Activated CD4-positive, CD25-positive, alpha-beta regulatory T cell treated with anti-CD3 and anti-CD28 coated beads, Interleukin-2, amount 50 U/mL, for 16 hours (primary cell): Measurements from ENCODE around the gene ANGPTL7.
"Not testable (repeated sequence)": the region's sequence is repeated elsewhere in the genome, so short reads cannot be mapped to it uniquely, and the experiment has no call there.

Source experiments
- DNase-seq: peaks from one replicate; pipeline ENCODE4 v3.0.0-alpha.2; 2020; ENCODE audit warnings: low read depth, low spot score

The ANGPTL7 gene

DNA sequence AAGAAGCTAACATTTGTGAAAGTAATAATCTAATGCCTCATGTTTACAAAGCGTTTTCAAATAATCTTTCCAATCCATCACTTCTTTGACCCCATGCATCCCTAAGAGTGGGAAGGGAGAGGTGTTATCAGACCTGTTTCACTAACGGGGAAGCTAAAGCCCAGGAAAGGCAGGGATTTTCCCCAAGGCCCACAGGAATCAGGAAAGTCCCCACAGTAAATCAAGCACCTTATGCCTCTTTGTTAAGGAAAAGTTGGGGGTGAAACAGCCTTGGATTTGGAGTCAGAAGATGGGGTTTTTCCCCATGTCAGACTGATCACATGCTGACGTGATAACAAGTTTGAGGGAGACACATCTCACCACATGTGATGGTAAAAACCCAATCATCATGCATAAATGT lies 20.0 kb upstream of the ANGPTL7 start:
- no peak for DNase-seq

DNA sequence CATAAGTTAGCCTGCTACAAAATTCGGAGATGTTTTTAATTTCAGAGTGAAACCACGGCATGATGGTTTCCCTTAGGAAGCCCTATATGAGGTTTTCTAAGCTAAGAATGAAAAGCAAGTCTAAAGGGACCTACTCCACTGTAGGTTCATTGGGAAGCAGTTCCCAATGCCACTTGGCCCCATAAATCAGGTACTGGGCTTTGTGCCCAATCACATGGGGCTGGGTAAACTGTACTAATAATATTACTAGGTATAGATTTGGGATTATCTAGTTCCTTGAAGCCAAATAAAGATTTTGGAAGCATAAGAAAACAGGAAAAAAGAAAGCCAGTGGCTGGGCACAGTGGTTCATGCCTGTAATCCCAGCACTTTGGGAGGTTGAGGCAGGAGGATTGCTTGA lies 19.1 kb upstream of the ANGPTL7 start:
- no peak for DNase-seq

DNA sequence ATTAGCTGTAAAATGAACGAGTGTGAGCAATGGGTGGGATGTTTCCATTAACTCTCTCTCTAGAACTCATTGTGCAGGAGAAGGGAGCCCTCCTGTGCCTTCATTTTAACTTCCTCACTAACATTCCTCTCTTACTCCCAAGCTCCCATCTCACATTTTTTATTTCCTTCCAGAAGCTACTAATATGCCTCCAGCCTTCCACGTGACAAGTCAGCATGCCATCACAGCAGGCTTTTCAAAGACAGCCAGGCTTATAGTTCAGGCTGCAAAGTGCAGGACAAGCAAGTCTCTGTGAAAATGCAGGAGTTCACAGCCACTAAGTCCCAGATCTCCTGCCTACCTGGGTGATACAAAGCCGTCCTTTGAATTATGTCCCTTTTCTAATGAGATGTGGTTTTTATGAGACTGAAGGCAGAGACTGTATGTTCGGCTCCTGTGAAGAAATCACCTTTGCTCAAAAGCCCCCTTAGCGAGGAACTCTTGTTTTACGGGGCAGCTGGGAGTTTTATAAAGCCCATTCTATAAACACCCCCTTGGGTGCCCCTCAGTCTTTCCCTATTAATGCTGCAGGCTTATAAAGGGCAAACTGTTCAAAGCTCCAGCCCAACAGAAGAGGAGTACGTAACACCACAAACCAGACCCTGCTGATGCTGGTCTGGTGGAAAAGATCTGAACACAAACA lies 14.8 kb upstream of the ANGPTL7 start:
- DNase-seq, result no peak

DNA sequence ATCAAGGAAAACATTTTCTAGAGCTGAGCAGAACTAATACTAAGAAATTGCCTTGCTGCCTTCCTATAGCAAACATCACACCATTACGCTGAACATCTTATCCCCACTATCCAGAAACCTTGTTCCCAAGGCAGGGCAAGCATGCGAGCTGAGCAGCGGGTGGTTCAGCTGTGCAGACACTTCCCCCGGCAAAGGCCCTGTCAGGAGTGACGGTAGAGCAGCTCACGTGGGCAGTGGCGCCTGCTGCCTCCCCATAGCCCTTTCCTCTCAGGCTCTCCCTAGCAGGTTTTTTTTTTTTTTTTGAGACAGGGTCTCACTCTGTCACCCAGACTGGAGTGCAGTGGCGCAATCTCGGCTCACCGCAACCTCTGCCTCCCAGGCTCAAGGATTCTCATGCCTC lies 13.7 kb upstream of the ANGPTL7 start:
- no peak for DNase-seq

DNA sequence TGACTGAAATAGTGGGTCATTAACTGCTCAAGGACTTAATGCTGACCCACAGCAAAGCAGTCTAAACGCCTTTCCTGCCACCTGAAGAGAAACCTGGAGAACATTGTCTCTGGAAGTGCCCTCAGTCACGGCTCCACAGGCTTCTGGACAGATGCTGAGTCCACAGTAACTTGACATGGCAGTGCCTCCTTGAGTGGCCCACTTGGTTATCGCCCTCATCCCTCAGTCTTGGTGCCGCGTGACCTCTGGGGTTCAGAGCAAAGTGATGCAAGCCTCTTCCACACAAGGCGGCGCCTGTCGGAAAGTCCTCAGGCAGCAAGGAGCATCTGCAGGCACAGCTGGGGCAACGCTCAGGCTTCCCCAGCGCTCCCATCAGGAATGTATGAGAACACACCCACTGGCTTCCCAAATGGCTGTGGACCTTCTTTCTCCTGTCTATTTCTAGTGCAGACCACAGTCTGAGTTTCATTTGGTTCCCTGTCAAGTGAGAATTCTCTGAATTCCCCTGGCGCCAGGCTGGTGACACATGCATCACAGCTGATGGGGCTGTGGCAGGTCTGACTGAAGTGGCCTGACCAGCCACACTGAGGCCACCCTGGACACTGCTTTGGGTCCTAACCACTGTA lies 13.0 kb upstream of the ANGPTL7 start:
- DNase-seq, result no peak

DNA sequence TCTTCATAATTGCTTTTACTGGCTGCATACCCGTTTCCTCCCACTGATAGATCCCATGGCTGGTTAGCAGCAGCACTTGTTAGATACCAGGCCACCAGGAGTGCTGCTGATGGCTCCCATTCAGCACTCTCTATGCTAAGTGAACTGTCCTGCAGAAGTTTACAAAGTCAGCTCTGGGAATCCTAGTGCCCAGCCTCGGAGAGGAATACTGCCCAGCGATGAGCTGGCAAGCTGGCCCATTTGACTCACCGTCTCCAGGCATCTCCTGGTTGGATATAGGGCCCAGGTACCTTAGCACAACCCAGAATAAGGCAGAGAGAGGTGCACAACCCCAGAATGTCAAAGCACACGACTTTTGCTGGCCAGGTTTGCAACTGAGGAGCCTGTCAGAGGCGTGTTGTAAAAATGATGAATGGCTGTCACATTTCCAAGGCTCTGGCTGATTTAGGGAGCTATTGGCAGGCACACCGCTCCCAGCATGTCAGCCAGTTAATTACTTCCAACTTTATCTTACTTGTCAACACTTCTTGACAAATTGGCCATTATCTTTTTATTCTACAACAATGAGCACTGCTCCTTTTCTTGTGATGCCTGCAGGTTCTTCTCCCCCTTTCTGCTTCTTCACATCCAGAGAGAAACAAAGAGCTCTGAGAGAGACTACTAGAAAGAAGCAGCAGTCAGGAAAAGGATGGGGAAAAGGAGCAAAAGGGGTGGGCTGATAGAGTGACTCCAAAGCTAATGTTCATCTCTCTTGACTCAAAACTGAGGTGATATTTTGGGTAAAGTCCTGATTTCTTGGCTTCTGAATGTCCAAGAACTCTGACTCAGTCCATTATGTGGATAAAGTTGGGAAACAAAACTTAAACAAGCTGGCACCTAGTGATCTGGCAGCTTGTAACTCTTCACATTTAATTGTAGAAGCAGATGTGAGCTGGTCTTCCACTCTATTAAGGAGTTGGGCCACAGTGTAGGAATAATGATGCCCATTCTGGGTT lies 10.8 kb upstream of the ANGPTL7 start:
- no peak for DNase-seq

DNA sequence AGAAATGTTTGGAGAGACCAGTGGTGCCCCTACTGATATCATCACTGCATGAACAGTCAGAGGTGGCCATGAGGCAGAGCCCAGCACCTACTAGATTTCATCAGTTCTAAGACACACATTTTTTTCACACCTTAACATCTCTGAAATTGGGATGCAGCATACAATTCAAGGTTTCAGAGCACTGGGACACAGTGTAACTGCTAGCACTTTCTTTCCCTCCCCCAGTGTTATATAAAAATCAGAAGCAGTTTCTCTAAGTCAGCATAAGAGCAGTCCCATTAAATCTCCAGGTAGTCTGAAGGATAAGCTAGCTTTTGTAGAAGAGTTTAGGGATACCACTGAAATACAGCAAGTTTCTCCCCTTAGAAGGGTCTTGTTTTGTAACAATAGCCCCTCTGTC lies 10.0 kb upstream of the ANGPTL7 start:
- DNase-seq, result no peak

DNA sequence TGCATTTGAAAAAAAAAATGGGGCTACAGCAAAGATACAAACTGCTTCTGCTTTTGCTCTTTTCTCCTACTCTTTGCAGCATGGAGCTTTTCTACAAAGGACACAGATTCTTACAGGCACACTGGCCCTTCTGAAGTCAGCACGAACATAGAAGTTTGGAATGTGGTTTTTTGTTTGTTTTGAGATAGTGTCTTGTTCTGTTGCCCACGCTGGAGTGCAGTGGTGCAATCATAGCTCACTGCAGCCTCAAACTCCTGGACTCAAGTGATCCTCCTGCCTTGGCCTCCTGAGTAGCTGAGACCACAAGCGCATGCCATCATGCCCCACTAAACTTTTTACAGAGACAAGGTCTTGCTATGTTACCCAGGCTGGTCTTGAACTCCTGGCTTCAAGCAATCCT lies 9.4 kb upstream of the ANGPTL7 start:
- DNase-seq, result not testable (repeated sequence)

DNA sequence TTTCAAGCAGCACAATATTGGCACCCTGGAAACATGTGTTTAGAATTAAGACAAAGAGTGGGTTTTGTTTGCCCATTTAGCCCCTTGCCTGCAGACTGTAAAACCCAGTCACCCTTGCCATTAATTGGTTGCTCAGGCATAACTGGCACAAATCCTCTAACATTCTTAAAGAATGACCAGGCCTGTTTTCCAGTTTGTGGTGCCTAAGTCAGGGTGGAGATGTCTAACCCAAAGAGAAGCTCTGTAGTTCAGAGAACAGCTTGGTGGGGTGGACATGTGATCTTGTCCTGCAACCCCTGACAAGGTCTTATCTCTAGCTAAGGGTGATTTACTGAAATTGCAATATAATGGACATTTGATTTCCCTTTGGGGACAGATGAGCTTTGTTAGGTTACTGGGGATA lies 8.8 kb upstream of the ANGPTL7 start:
- no peak for DNase-seq

DNA sequence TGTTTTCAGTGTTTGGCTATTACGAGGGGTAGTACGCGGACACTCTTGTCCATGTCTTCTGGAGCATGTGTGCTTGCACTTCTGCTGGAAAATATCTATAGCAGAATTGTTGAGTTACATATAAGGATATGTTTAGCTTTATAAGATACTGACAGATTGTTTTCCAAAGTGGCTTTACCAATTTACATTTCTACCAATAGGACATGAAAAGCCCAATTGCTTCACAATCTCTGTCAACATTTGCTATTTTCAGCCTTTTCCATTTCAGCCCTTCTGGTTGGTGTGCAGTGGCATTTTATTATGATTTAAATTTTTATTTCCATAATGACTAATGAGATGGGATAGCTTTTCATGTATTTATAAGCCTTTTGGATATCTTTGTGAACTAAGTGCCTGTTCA lies 6.3 kb upstream of the ANGPTL7 start:
- no peak for DNase-seq

DNA sequence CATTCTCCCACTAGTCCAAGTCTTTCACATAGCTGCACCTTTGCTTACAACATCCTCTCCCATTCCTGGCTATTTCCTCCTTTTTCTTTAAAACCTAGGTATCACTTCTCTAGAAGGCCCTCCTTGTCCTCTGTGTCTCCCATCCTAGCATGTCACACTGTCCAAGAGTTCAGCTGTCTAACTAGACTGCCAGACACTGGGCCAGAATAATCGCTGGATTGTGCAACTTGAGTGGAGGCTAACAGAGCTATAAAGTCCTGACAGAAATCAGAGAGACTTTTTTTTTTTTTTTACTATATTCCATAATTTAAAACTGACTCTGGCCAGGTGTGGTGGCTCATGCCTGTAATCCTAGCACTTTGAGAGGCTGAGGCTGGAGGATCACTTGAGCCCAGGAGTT lies 4.2 kb upstream of the ANGPTL7 start:
- DNase-seq, result no peak

DNA sequence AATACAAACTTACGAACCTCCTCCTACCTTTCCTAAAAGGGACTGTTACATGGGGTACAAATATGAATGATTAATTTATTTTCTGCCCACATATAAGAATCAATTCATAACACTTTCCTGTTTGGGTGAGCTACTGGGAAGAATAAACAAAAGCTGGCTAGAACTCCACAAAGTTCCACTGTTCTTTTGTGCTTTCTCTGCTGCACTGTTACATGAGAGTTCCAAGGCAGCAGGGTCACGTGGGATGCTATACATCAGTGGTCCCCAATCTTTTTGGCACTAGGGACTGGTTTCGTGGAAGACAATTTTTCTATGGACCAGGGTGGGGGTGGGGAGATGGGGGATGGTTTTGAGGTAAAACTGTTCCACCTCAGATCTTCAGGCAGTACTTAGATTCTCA lies 2.2 kb upstream of the ANGPTL7 start:
- DNase-seq, result no peak

DNA sequence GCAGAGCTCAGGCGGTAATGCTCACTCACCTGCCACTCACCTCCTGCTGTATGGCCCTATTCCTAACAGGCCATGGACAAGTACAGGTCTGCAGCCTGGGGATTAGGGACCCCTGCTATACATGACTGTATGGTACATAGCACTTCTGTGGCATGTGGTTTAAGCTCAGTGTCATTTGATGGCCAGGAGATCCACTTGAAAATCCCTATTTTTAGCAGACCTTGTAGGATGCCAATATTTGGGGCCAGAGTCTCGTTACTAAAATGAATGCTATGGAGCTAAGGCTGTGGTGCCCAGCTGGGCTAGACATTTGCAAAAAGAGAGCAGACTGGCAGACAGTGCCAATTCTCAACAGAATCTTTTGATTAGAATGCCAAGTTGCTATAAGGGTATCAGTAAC lies 1.7 kb upstream of the ANGPTL7 start:
- DNase-seq, result no peak

DNA sequence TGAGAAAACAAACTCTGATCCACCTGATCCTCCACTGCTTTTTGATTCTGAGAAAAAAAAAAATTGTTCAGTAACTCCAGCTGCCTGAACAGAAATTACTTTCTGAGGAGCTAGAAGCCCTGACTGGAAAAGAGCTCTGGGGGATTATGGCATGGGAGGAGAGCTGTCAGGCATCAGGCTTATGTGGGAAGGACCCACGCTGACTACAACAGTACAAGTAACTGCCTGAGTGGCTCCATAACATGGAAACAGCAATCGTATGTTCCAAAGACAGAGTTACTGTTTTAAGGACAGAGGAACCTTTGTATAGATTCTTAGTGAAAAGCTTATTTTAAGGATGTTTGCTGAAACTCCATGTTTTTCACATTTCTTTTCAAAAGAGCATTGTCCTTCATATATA lies 1.2 kb upstream of the ANGPTL7 start:
- no peak for DNase-seq

DNA sequence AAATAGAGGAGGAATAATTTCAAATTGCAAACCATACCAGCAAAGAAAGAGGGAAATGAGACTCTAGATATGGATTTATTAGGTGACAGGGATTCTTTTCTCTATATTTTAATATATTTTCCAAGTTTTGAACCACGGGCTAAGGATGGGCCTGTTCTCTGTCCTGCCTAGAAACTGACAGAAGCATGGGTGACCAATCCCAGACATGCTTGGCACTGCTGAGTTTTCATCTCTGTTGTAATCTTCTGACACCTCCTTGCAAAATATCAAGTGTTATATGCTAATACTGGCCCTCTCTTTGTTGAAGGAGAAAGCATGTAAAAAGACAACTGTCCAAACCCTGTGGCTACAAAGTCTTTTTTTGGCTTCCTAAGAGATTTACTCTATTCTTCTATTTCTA lies 774 bp upstream of the ANGPTL7 start:
- no peak for DNase-seq

DNA sequence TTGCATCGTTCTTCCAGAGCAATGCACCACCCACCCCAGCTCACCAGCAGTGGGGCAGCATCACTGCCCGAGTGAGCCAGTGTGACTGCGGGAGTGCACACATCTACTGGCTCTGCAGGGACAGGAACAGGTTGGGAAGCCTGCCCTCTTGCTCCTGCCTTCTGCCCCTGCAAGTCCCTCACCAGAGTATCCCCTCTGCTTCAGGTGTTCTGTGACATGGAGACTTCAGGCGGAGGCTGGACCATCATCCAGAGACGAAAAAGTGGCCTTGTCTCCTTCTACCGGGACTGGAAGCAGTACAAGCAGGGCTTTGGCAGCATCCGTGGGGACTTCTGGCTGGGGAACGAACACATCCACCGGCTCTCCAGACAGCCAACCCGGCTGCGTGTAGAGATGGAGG lies 4.2 kb downstream of the ANGPTL7 start:
- no peak for DNase-seq

DNA sequence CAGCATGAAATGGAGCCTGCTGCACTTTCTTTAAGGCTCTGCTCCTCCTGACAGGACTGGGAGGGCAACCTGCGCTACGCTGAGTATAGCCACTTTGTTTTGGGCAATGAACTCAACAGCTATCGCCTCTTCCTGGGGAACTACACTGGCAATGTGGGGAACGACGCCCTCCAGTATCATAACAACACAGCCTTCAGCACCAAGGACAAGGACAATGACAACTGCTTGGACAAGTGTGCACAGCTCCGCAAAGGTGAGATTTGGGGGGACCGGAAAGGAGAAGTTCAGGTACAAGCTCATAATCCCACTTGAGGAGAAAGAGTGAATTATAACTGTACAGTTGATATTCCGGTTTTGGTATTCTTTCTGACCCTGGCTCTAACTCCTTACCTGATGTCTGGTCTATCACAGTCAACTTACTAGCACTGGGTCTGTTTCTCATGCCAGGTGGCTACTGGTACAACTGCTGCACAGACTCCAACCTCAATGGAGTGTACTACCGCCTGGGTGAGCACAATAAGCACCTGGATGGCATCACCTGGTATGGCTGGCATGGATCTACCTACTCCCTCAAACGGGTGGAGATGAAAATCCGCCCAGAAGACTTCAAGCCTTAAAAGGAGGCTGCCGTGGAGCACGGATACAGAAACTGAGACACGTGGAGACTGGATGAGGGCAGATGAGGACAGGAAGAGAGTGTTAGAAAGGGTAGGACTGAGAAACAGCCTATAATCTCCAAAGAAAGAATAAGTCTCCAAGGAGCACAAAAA lies 5.4 kb downstream of the ANGPTL7 start:
- DNase-seq, result no peak

DNA sequence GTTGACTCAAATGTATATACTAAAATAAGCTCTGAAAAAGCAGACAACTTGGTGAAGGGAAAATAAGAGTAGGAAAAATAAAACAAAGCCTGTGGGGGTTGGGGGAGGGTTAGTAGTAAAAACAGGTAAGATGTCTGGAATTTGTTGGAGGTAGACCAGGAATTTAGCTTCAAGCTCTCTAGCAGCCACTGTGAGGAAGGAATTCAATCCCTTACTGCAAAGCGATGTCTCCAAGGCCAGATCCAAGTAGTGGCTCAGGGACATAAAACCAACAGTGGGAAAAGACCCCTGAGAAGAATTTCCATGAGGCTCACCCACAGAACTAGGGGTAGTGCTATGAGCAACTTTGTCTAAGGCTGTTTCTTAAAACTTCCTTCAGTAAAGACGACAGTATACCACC lies 7.8 kb downstream of the ANGPTL7 start:
- DNase-seq, result no peak

DNA sequence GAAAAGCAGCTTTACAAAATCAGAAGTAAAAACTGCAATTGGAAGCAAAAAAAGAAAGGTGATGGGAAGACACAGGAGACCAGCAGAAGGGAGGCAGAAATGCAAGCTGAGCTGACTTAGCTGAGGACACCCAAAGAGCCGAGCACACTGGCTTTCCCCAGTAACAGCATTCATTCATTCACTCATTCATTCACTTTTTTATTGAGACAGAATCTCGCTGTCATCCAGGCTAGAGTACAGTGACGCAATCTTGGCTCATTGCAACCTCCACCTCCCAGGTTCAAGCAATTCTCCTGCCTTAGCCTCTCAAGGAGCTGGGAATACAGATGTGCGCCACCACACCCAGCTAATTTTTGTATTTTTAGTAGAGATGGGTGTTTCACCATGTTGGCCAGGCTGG lies 8.2 kb downstream of the ANGPTL7 start:
- DNase-seq, result no peak

DNA sequence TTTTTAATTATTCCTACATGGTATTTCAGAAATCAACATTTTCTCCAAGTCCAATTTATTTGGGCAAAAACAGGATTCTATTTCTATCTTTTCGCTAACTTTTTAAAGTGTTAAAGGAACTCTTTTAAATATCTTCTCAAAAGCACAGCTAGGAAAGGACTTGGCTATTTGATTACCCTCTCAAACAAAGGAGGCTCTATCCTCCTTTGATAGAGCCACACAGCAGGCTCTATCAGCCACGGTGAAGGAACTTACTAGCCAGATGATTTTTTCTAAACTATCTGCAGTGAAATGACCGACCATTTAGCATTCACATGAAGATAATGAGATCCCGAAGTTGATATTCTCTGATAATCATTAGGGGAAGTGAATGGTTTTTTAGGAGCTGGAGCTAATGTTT lies 9.1 kb downstream of the ANGPTL7 start:
- DNase-seq, result no peak

DNA sequence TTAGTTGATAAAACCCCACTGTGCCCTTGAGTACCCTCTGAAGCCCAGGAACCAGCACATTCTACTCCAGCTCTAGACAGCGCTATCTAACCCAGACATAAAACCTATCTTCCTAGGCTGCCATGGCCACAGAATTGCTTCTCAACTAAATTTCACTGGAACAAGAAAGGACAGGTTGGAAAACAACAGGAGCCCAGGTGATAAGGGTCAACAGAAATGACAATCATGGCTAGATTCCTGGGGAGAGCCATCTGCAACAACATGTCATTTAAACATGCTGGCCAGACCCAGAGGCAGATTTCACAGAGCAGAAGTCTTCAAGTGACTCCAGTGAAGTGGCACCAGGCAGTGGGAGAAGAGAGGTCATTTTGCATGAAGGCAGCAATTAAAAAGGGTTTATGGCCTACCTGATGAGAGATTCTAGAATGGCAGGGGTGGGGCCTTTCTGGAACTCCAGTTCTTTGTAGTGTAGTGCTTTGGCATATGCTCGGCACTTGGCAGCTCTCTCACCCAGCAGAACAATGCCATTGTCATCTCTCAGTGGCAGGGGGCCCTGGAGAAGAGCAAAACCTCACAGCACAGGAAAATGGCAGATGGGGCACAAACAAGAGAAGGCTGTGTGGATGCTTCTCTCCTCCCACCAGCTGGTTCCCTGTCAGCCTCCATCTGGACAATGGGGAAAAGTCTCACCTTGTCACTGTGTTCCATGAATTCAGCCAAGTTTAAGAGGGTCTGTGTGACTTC lies 9.9 kb downstream of the ANGPTL7 start:
- DNase-seq, result no peak
